ENCODE measurements around the gene FCHSD2. TPM values are rescaled to one million over a fixed set of nuclear protein-coding genes. Genes with fewer than 3 reads are reported as not detected.

Gene FCHSD2
- total and polyA plus RNA-seq, 2 donors (not counting 3 experiments of a cell fraction or from before 2014, with no cell fraction given): 20.8 to 56.9 TPM

GRCh38 chr11:72842653-72843330, 299.3 kb downstream of the FCHSD2 start:
- Histone ChIP-seq H3K9ac (replicated peaks; ENCODE audit: extremely low read depth, insufficient read depth, low read length) (no peak overlapping the region), H3K36me3 (ENCODE audit: control insufficient read depth in 2 of 2, extremely low read depth in 1 of 2, insufficient read depth in 2 of 2, low read length in 2 of 2) (peaks cover 0 to 29% of the 10 kb centered on the region in 2 experiments), H3K4me1 (ENCODE audit: control insufficient read depth, extremely low read depth, insufficient read depth, low read length) (no peaks in the 10 kb centered on the region), H3K9me1 (replicated peaks; ENCODE audit: control insufficient read depth, extremely low read depth, insufficient read depth, low read length) (no peaks in the 10 kb centered on the region), H2AFZ (ENCODE audit: low read depth, low read length) (no peak overlapping the region), H3K9me3 (replicated peaks; ENCODE audit: control insufficient read depth, insufficient read depth, low read length) (no peaks in the 10 kb centered on the region), H3K27ac (ENCODE audit: insufficient read depth, low read depth, low read length) (no peak overlapping the region), H3K79me2 (ENCODE audit: control insufficient read depth, insufficient read depth, low read length) (no peaks in the 10 kb centered on the region), H3K27me3 (ENCODE audit: control insufficient read depth in 2 of 2, insufficient read depth in 2 of 2, low read length in 2 of 2) (no peaks in the 10 kb centered on the region), H3K4me2 (ENCODE audit: insufficient read depth, low read length) (no peak overlapping the region), H4K20me1 (replicated peaks; ENCODE audit: control insufficient read depth, extremely low read depth, insufficient read depth, low read length) (no peaks in the 10 kb centered on the region), H3K4me3 (replicated peaks in 1 of 3; ENCODE audit: insufficient read depth in 1 of 3, low read depth in 1 of 3, low read length in 3 of 3) (no peak overlapping the region)
- DNase-seq (ENCODE audit: low read depth, low spot score): no peak
- POLR2A ChIA-PET: no interaction called here
- dilution Hi-C loops (cut with MboI; ENCODE audit: extremely low pct_ligation_motif_present, low sequenced_read_pairs) (no loop called here), intact Hi-C loops (cut with micrococcal nuclease) (no loop called here)
- CTCF ChIA-PET: no interaction called here
- TF ChIP-seq EZH2 (IDR thresholded peaks at IDR 0.05; ENCODE audit: borderline replicate concordance, low read depth, low read length, severe bottlenecking) (no peak), JUN (IDR thresholded peaks at IDR 0.05; ENCODE audit: borderline replicate concordance, insufficient read depth, insufficient read length, low read depth) (no peak), MYC (IDR thresholded peaks at IDR 0.05; ENCODE audit: low read depth, low read length) (no peak), POLR2A (IDR thresholded peaks at IDR 0.05; ENCODE audit: low read depth, low read length) (no peak), CTCF (IDR thresholded peaks at IDR 0.05; ENCODE audit: extremely low read depth in 1 of 2, insufficient read depth in 1 of 2, low read depth in 1 of 2, low read length in 2 of 2) (no peak), FOS (IDR thresholded peaks at IDR 0.05; ENCODE audit: borderline replicate concordance, insufficient read depth, low read length) (no peak)
- BruUV-seq (replicated peaks): no TSS peak
- FAIRE-seq: no peak

Data from endothelial cell of umbilical vein (primary cell).